Hepatocyte (in vitro differentiated cells): Measurements from ENCODE around the gene DDX39A. TPM values are rescaled to one million over a fixed set of nuclear protein-coding genes. Genes with fewer than 3 reads are reported as not detected.
A peak's percentile ranks its signal among the peaks of the same experiment; 100 is the strongest.

ENCODE experiments used
- DNase-seq: peaks from one replicate; pipeline ENCODE4 v3.0.0-alpha.2; 2016; ENCODE audit warnings: low spot score
- H2AFZ ChIP-seq: fragments of 200-600 bp; sonication (generic); 2 replicates; pipeline ENCODE4 v1.6.0; 2016; ENCODE audit warnings: antibody characterized with exemption, mild to moderate bottlenecking
- H3K27ac ChIP-seq: fragments of 200-600 bp; sonication (generic); 2 replicates; pipeline ENCODE4 v1.5.1; 2016; ENCODE audit warnings: mild to moderate bottlenecking
- H3K27me3 ChIP-seq: fragments of 200-600 bp; sonication (generic); 2 replicates; pipeline ENCODE4 v1.6.1; 2016
- H3K36me3 ChIP-seq: fragments of 200-600 bp; sonication (generic); replicated peaks from 2 replicates; pipeline ENCODE4 v1.5.1; 2016; ENCODE audit warnings: low read depth; ENCODE audit not compliant: insufficient read depth
- H3K4me1 ChIP-seq: fragments of 200-600 bp; sonication (generic); 2 replicates; pipeline ENCODE4 v1.5.1; 2016; ENCODE audit warnings: mild to moderate bottlenecking, moderate library complexity; ENCODE audit not compliant: insufficient read depth
- H3K4me2 ChIP-seq: fragments of 200-600 bp; sonication (generic); 2 replicates; pipeline ENCODE4 v1.6.0; 2016
- H3K4me3 ChIP-seq: fragments of 200-600 bp; sonication (generic); 2 replicates; pipeline ENCODE4 v1.5.1; 2016; ENCODE audit warnings: mild to moderate bottlenecking
- H3K79me2 ChIP-seq: fragments of 200-600 bp; sonication (generic); 2 replicates; pipeline ENCODE4 v1.6.0; 2017; ENCODE audit warnings: mild to moderate bottlenecking
- H3K9me2 ChIP-seq: fragments of 200-600 bp; sonication (generic); replicated peaks from 2 replicates; pipeline ENCODE4 v1.6.0; 2017; ENCODE audit warnings: mild to moderate bottlenecking; ENCODE audit not compliant: insufficient read depth
- H3K9me3 ChIP-seq: fragments of 200-600 bp; sonication (generic); 2 replicates; pipeline ENCODE4 v1.5.1; 2016; ENCODE audit warnings: low read depth, mild to moderate bottlenecking
- H4K20me1 ChIP-seq: fragments of 200-600 bp; sonication (generic); 2 replicates; pipeline ENCODE4 v1.6.0; 2016; ENCODE audit warnings: mild to moderate bottlenecking; ENCODE audit not compliant: insufficient read depth, poor library complexity, severe bottlenecking
- CTCF ChIP-seq: fragments of 200-600 bp; sonication (generic); IDR thresholded peaks from 2 replicates; pipeline ENCODE4 v1.5.1; 2016; ENCODE audit warnings: antibody characterized with exemption, mild to moderate bottlenecking; ENCODE audit not compliant: poor library complexity
- EZH2 ChIP-seq: fragments of 200-600 bp; sonication (generic); IDR thresholded peaks from 2 replicates; pipeline ENCODE4 v1.6.1; 2016; ENCODE audit warnings: antibody characterized with exemption, mild to moderate bottlenecking, borderline replicate concordance
- EZH2phosphoT487 ChIP-seq: fragments of 200-600 bp; sonication (generic); IDR thresholded peaks from one replicate; pipeline ENCODE4 v1.6.1; 2018; ENCODE audit warnings: antibody characterized with exemption, mild to moderate bottlenecking, low read depth, moderate library complexity; ENCODE audit not compliant: unreplicated experiment, severe bottlenecking
- WGBS: methylation state at CpG from one replicate; pipeline ENCODE4 v1.1.6; 2016; ENCODE audit warnings: low lambda C conversion rate; ENCODE audit errors: missing lambda C conversion rate; 5-methylcytosine and 5-hydroxymethylcytosine counted together
- polyA plus RNA-seq: library from polyadenylated mRNA; unstranded; fragments of >200 nt; fragmentation: Nextera tagmentation; extraction: Ambion mirVana; gene quantifications from 2 replicates; pipeline ENCODE4 v1.2.1, GENCODE V29; 2016
- total RNA-seq: library from RNA; depleted of rRNA; stranded (reverse); fragments of >200 nt; gene quantifications from 2 replicates; pipeline ENCODE4 v1.2.3, GENCODE V29; 2014

Gene DDX39A
- total RNA-seq (51.8 and 79.2 TPM in 2 replicates), polyA plus RNA-seq (106 and 135 TPM in 2 replicates)

- Histone ChIP-seq H3K27ac (peak within 1 kb of the TSS; percentile 96), H4K20me1 (peaks cover 40% of the 10 kb centered on the region), H3K4me3 (peak within 1 kb of the TSS; percentile 61), H3K27me3 (no peaks in the 10 kb centered on the region), H2AFZ (peak within 1 kb of the TSS; percentile 64), H3K9me2 (no peaks in the 10 kb centered on the region), H3K36me3 (no peaks in the 10 kb centered on the region), H3K79me2 (peaks cover 45% of the 10 kb centered on the region), H3K4me2 (peak within 1 kb of the TSS; percentile 90), H3K9me3 (no peaks in the 10 kb centered on the region), H3K4me1 (peaks cover 14% of the 10 kb centered on the region)
- peak; percentile 99 for DNase-seq
- TF ChIP-seq EZH2 = no peak
- no peak for TF ChIP-seq CTCF
- no peak for TF ChIP-seq EZH2phosphoT487
- WGBS = under 1% methylated on average over 47 of the region's 57 CpGs
Measured at GRCh38 chr19:14419106-14419813, at the start of gene DDX39A. Gene DDX39A, minus strand, starts transcription at chr19:14419341. Its CDS starts 6,121 bp downstream, at chr19:14413220.

- H3K36me3 ChIP-seq = no peaks in the 10 kb centered on the region
- DNase-seq = no peak
- no peaks in the 10 kb centered on the region for H3K9me3 ChIP-seq
- 83% methylated on average over 9 of the region's 9 CpGs for WGBS
- no peak overlapping the region for H3K4me2 ChIP-seq
- no peaks in the 10 kb centered on the region for H3K9me2 ChIP-seq
- no peaks in the 10 kb centered on the region for H3K79me2 ChIP-seq
- no peaks in the 10 kb centered on the region for H3K27me3 ChIP-seq
- H3K27ac ChIP-seq = no peak overlapping the region
- TF ChIP-seq EZH2 = no peak
- TF ChIP-seq EZH2phosphoT487 = no peak
- no peak for TF ChIP-seq CTCF
- H3K4me1 ChIP-seq = peaks cover 11% of the 10 kb centered on the region
- no peak overlapping the region for H3K4me3 ChIP-seq
- H4K20me1 ChIP-seq = no peaks in the 10 kb centered on the region
- no peak overlapping the region for H2AFZ ChIP-seq
Measured at GRCh38 chr19:14467816-14468215, 48.7 kb upstream of the DDX39A start.

- no peak for DNase-seq
- no peaks in the 10 kb centered on the region for H3K36me3 ChIP-seq
Measured at GRCh38 chr19:14467391-14467790, 48.2 kb upstream of the DDX39A start.

More at GRCh38 chr19:14467391-14467790, 48.2 kb upstream of the DDX39A start:
- H3K4me2 ChIP-seq = no peak overlapping the region
- H3K4me3 ChIP-seq = no peak overlapping the region
- 92% methylated on average over 10 of the region's 12 CpGs for WGBS
- H3K4me1 ChIP-seq = peaks cover 6% of the 10 kb centered on the region
- no peaks in the 10 kb centered on the region for H3K27me3 ChIP-seq
- H4K20me1 ChIP-seq = no peaks in the 10 kb centered on the region
- no peak overlapping the region for H3K27ac ChIP-seq
- H3K9me2 ChIP-seq = no peaks in the 10 kb centered on the region
- no peaks in the 10 kb centered on the region for H3K79me2 ChIP-seq
- TF ChIP-seq CTCF (no peak), EZH2phosphoT487 (no peak), EZH2 (no peak)
- H2AFZ ChIP-seq = no peak overlapping the region
- no peaks in the 10 kb centered on the region for H3K9me3 ChIP-seq
